Caco-2 (cell line): ENCODE measurements around the gene GIPC3. TPM values are rescaled to one million over a fixed set of nuclear protein-coding genes. Genes with fewer than 3 reads are reported as not detected.

ENCODE experiments used
- BruUV-seq: library from RNA; stranded (reverse); fragments of 400-500 nt; replicated peaks from 2 replicates; lab custom pipeline; 2021; lab: Mats Ljungman, UMichigan
- CTCF ChIA-PET: fragments of 300-600 bp; sonication (Branson Sonifier 250); formaldehyde crosslinking; loops from one replicate; lab custom pipeline; 2022; ENCODE audit warnings: antibody characterized with exemption; lab: Charles Lee
- POLR2A ChIA-PET: fragments of 300-600 bp; sonication (Branson Sonifier 250); formaldehyde crosslinking; loops from one replicate; lab custom pipeline; 2022; ENCODE audit warnings: antibody characterized with exemption; lab: Charles Lee
- DNase-seq, 2 experiments: peaks; one replicate each; pipeline versions ENCODE4 v3.0.0 to v3.0.0-alpha.2; 2020 to 2022
- H3K27me3 ChIP-seq: replicated peaks from 2 replicates; pipeline ENCODE4 v1.6.0; 2011; ENCODE audit warnings: low read length; ENCODE audit not compliant: control insufficient read depth, insufficient read depth
- H3K36me3 ChIP-seq: 2 replicates; pipeline ENCODE4 v1.5.1; 2011; ENCODE audit warnings: low read length; ENCODE audit not compliant: control insufficient read depth, insufficient read depth
- H3K4me1 ChIP-seq: fragments of 250-450 bp; sonication (Bioruptor Pico); 2 replicates; pipeline ENCODE4 v1.5.1; 2020; ENCODE audit warnings: mild to moderate bottlenecking
- H3K4me3 ChIP-seq: 2 replicates; pipeline ENCODE4 v1.5.1; 2011; ENCODE audit warnings: low read depth, mild to moderate bottlenecking, control low read depth, low read length
- H3K9me3 ChIP-seq: fragments of 250-450 bp; sonication (Bioruptor Pico); 2 replicates; pipeline ENCODE4 v1.5.1; 2020; ENCODE audit warnings: mild to moderate bottlenecking, moderate library complexity
- H3K27ac Mint-ChIP-seq: one replicate; pipeline ENCODE4 v1.8.0; 2022; ENCODE audit warnings: mixed read lengths; ENCODE audit not compliant: unreplicated experiment
- H3K27me3 Mint-ChIP-seq: one replicate; pipeline ENCODE4 v1.8.0; 2022; ENCODE audit warnings: mixed read lengths; ENCODE audit not compliant: insufficient read depth, unreplicated experiment
- H3K36me3 Mint-ChIP-seq: one replicate; pipeline ENCODE4 v1.8.0; 2022; ENCODE audit warnings: mild to moderate bottlenecking, mixed read lengths; ENCODE audit not compliant: insufficient read depth, unreplicated experiment
- H3K4me1 Mint-ChIP-seq: one replicate; pipeline ENCODE4 v1.8.0; 2022; ENCODE audit warnings: low read depth, mixed read lengths; ENCODE audit not compliant: unreplicated experiment
- H3K4me3 Mint-ChIP-seq: one replicate; pipeline ENCODE4 v1.8.0; 2022; ENCODE audit warnings: mild to moderate bottlenecking, moderate library complexity, mixed read lengths; ENCODE audit not compliant: unreplicated experiment
- H3K9me3 Mint-ChIP-seq: one replicate; pipeline ENCODE4 v1.8.0; 2022; ENCODE audit warnings: mixed read lengths; ENCODE audit not compliant: unreplicated experiment
- intact Hi-C: fragments of 100-400 bp; cut with micrococcal nuclease; formaldehyde crosslinking; loops from one replicate; pipeline ENCODE4 v1.10.0; 2022; ENCODE audit not compliant: unreplicated experiment
- total RNA-seq: library from RNA; stranded (reverse); gene quantifications from 2 replicates; pipeline ENCODE4 v1.2.3, GENCODE V29; 2022
- TF ChIP-seq, protein P1 (sequence below), 2 experiments: fragments of 200-600 bp in 1 of 2; IDR thresholded peaks; 1 replicate in 1 of 2; 2 replicates in 1 of 2; pipeline versions ENCODE4 v1.5.1 to v1.8.0; 2011 to 2022; ENCODE audit warnings: antibody characterized with exemption in 1 of 2, control low read depth in 1 of 2, inconsistent platforms in 1 of 2, low read depth in 1 of 2, low read length in 1 of 2, mild to moderate bottlenecking in 1 of 2, moderate library complexity in 1 of 2; ENCODE audit not compliant: insufficient read depth in 1 of 2, severe bottlenecking in 1 of 2, unreplicated experiment in 1 of 2

The GIPC3 gene
- total RNA-seq, 1 experiment from 2014 or later: not detected

DNA sequence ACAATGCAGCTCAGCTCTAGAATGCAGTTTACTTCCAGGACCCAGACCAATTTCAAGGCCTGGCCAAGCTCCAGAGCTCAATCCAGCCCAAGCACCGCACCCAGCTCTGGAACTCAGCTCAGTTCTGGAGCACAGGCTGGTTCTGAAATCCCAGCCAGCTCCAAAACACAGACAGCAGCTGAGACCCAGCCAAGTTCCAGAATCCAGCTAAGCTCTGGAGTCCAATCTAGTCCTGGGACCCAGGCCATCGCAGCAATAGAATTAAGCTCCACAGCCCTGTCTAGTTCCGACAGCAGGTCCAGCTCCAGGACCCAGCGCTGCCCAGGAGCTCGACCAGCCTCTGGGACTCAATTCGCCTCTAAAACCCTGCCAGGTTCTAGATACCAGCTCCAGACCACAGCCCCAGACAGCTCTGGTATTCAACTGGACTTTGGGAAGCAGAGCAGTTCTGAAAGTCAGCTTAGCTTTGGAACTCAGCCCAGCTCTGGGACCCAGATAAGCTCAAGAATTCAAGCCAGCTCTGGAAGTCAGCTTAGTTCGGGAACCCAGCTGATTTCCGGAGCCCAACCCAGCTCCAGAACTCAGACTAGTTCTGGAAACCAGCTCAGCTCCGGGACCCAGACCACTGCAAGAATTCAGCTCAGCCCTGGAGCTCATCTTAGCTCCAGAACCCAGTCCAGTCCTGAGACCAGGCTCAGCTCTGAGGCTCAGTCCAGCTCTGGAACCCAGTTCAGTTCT, 6.8 kb downstream of the GIPC3 start:
- Mint-ChIP-seq H3K9me3 (no peaks in the 10 kb centered on the region), H3K4me1 (no peaks in the 10 kb centered on the region), H3K27me3 (peaks cover 4% of the 10 kb centered on the region), H3K4me3 (no peak overlapping the region), H3K27ac (no peak overlapping the region), H3K36me3 (peaks cover 5% of the 10 kb centered on the region)
- CTCF ChIA-PET: no interaction called here
- no peaks in the 10 kb centered on the region for H3K4me1 ChIP-seq
- POLR2A ChIA-PET: no interaction called here
- intact Hi-C loops: no loop called here
- no peak for DNase-seq
- TF ChIP-seq, protein P1, sequence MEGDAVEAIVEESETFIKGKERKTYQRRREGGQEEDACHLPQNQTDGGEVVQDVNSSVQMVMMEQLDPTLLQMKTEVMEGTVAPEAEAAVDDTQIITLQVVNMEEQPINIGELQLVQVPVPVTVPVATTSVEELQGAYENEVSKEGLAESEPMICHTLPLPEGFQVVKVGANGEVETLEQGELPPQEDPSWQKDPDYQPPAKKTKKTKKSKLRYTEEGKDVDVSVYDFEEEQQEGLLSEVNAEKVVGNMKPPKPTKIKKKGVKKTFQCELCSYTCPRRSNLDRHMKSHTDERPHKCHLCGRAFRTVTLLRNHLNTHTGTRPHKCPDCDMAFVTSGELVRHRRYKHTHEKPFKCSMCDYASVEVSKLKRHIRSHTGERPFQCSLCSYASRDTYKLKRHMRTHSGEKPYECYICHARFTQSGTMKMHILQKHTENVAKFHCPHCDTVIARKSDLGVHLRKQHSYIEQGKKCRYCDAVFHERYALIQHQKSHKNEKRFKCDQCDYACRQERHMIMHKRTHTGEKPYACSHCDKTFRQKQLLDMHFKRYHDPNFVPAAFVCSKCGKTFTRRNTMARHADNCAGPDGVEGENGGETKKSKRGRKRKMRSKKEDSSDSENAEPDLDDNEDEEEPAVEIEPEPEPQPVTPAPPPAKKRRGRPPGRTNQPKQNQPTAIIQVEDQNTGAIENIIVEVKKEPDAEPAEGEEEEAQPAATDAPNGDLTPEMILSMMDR (IDR thresholded peaks at IDR 0.05; ENCODE audit: insufficient read depth in 1 of 2, low read depth in 1 of 2, low read length in 1 of 2, severe bottlenecking in 1 of 2, unreplicated experiment in 1 of 2): no peak
- H3K9me3 ChIP-seq: 0 out of 2 replicates have a peak, but pooled peaks cover 8% of the 10 kb centered on the region
- no peak overlapping the region for H3K4me3 ChIP-seq
- no peaks in the 10 kb centered on the region for H3K36me3 ChIP-seq
- H3K27me3 ChIP-seq: no peaks in the 10 kb centered on the region
- BruUV-seq: no TSS peak

- H3K4me3 Mint-ChIP-seq: no peak overlapping the region
- no peaks in the 10 kb centered on the region for H3K36me3 ChIP-seq
- intact Hi-C loops: no loop called here
- no peak overlapping the region for H3K27ac Mint-ChIP-seq
- ChIA-PET CTCF (no interaction called here), POLR2A (no interaction called here)
- no peak for DNase-seq
- TF ChIP-seq, protein P1 (IDR thresholded peaks at IDR 0.05; ENCODE audit: insufficient read depth in 1 of 2, low read depth in 1 of 2, low read length in 1 of 2, severe bottlenecking in 1 of 2, unreplicated experiment in 1 of 2): no peak
- H3K4me1 ChIP-seq: no peaks in the 10 kb centered on the region
- H3K27me3 Mint-ChIP-seq: peaks cover 4% of the 10 kb centered on the region
- H3K27me3 ChIP-seq: no peaks in the 10 kb centered on the region
- no TSS peak for BruUV-seq
- no peaks in the 10 kb centered on the region for H3K4me1 Mint-ChIP-seq
- H3K36me3 Mint-ChIP-seq: peaks cover 5% of the 10 kb centered on the region
- no peak overlapping the region for H3K4me3 ChIP-seq
- H3K9me3 ChIP-seq: 0 out of 2 replicates have a peak, but pooled peaks cover 8% of the 10 kb centered on the region
- H3K9me3 Mint-ChIP-seq: no peaks in the 10 kb centered on the region
Measured at GRCh38 chr19:3593156-3593555, 7.9 kb downstream of the GIPC3 start.

DNA sequence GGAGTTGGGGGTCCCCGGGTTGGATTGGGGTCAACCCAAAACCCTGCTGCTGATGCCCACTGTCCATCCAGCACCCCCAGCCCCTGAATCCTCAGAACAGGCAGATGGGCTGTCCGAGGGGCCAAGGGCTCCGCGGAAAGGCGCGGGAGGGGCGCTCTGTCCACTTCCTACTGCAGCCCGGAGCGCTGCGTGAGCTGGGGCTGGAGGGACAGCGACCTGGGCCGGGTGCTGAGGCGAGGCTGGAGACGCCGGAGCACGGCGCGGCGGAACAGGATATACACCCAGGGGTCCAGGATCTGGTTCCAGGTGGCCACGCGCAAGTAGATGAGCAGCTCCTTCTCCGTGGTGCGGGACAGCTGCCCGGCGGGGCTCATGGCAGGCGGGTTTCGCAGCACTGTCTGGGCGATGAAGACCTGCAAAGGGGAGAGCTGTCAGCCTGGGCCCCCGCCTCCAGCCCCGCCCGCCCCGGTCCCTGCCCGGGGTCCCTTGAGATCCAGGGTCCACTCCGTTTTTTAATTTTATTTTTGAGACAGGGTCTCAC, 10.3 kb downstream of the GIPC3 start:
- CTCF ChIA-PET: no interaction called here
- Mint-ChIP-seq H3K9me3 (no peaks in the 10 kb centered on the region), H3K27me3 (peaks cover 4% of the 10 kb centered on the region), H3K4me3 (no peak overlapping the region), H3K27ac (no peak overlapping the region), H3K4me1 (no peaks in the 10 kb centered on the region), H3K36me3 (peaks cover 5% of the 10 kb centered on the region)
- no peaks in the 10 kb centered on the region for H3K4me1 ChIP-seq
- no peak for DNase-seq
- H3K4me3 ChIP-seq: no peak overlapping the region
- 0 out of 2 replicates have a peak, but pooled peaks cover 8% of the 10 kb centered on the region for H3K9me3 ChIP-seq
- no peaks in the 10 kb centered on the region for H3K27me3 ChIP-seq
- intact Hi-C loops: no loop called here
- BruUV-seq: no TSS peak
- POLR2A ChIA-PET: no interaction called here
- TF ChIP-seq, protein P1 (IDR thresholded peaks at IDR 0.05; ENCODE audit: insufficient read depth in 1 of 2, low read depth in 1 of 2, low read length in 1 of 2, severe bottlenecking in 1 of 2, unreplicated experiment in 1 of 2): no peak
- no peaks in the 10 kb centered on the region for H3K36me3 ChIP-seq
